Lung (tissue), 12 donors: ENCODE data around the gene CABLES2. TPM values are rescaled to one million over a fixed set of nuclear protein-coding genes. Genes with fewer than 3 reads are reported as not detected.

Experiments
- ATAC-seq: fragments of 200-7000 bp; cut with Tn5 transposase; one replicate; pipeline ENCODE4 v1.9.1; 2020; ENCODE audit warnings: moderate number of reproducible peaks; ENCODE audit not compliant: insufficient read depth, low FRiP score
- DNase-seq, 3 donors: peaks; one replicate each; pipeline ENCODE4 v3.0.0-alpha.2; 2013 to 2017
- H3K27ac ChIP-seq, 2 donors: one replicate each; pipeline ENCODE4 v1.5.1; 2013; ENCODE audit warnings: mild to moderate bottlenecking in 2 of 2, moderate library complexity in 2 of 2, control low read depth in 1 of 2, inconsistent platforms in 1 of 2, low read depth in 1 of 2, low read length in 1 of 2
- H3K27me3 ChIP-seq, 3 donors: one replicate each; pipeline ENCODE4 v1.5.1; 2013; ENCODE audit warnings: low read length in 2 of 3; ENCODE audit not compliant: control insufficient read depth in 3 of 3, insufficient read depth in 3 of 3
- H3K36me3 ChIP-seq, 4 donors: one replicate each; pipeline ENCODE4 v1.5.1; 2013; ENCODE audit warnings: low read length in 4 of 4, mild to moderate bottlenecking in 1 of 4, moderate library complexity in 1 of 4; ENCODE audit not compliant: control insufficient read depth in 4 of 4, insufficient read depth in 4 of 4
- H3K4me1 ChIP-seq, 5 donors: one replicate each; pipeline ENCODE4 v1.5.1; 2013; ENCODE audit warnings: low read length in 5 of 5, mild to moderate bottlenecking in 2 of 5, moderate library complexity in 1 of 5; ENCODE audit not compliant: control insufficient read depth in 5 of 5, insufficient read depth in 5 of 5
- H3K4me3 ChIP-seq: one replicate; pipeline ENCODE4 v1.5.1; 2013; ENCODE audit warnings: mild to moderate bottlenecking, control low read depth, moderate library complexity
- H3K9ac ChIP-seq, 2 donors: one replicate each; pipeline ENCODE4 v1.5.1; 2013; ENCODE audit warnings: low read length in 2 of 2, control low read depth in 1 of 2; ENCODE audit not compliant: insufficient read depth in 1 of 2
- H3K9me3 ChIP-seq, 4 donors: one replicate each; pipeline ENCODE4 v1.5.1; 2013; ENCODE audit warnings: low read length in 3 of 4, mild to moderate bottlenecking in 1 of 4, moderate library complexity in 1 of 4; ENCODE audit not compliant: control insufficient read depth in 4 of 4, insufficient read depth in 3 of 4
- WGBS, 2 donors: extraction: QIAGEN DNeasy Blood & Tissue Kit; methylation state at CpG; one replicate each; pipeline ENCODE4 v1.1.7; 2013; 5-methylcytosine and 5-hydroxymethylcytosine counted together
- polyA plus RNA-seq, 2 donors: library from polyadenylated mRNA; stranded (reverse); fragments of 200-250 nt; gene quantifications; one replicate each; pipeline ENCODE4 v1.2.1, GENCODE V29; 2013
- total RNA-seq, 2 donors: library from RNA; depleted of rRNA in 1 of 2; stranded (reverse); fragments of >200 nt in 1 of 2; gene quantifications; one replicate each; pipeline ENCODE4 v1.2.1, GENCODE V29; 2014 to 2021
- TF ChIP-seq, protein P1 (sequence below): IDR thresholded peaks from 2 replicates; pipeline ENCODE4 v1.5.1; 2012; ENCODE audit warnings: mild to moderate bottlenecking; ENCODE audit errors: control extremely low read depth, extremely low read depth
- donor health status: control.
- donor health status: control.
- donor health status: Bipolar disorder and iron deficiency.
- donor health status: healthy.
- donor health status: DM: yes; HTN: yes; CAD: no.

CABLES2 gene
- total and polyA plus RNA-seq, 4 donors = 1.9 to 4.4 (median 3.6) TPM

DNA sequence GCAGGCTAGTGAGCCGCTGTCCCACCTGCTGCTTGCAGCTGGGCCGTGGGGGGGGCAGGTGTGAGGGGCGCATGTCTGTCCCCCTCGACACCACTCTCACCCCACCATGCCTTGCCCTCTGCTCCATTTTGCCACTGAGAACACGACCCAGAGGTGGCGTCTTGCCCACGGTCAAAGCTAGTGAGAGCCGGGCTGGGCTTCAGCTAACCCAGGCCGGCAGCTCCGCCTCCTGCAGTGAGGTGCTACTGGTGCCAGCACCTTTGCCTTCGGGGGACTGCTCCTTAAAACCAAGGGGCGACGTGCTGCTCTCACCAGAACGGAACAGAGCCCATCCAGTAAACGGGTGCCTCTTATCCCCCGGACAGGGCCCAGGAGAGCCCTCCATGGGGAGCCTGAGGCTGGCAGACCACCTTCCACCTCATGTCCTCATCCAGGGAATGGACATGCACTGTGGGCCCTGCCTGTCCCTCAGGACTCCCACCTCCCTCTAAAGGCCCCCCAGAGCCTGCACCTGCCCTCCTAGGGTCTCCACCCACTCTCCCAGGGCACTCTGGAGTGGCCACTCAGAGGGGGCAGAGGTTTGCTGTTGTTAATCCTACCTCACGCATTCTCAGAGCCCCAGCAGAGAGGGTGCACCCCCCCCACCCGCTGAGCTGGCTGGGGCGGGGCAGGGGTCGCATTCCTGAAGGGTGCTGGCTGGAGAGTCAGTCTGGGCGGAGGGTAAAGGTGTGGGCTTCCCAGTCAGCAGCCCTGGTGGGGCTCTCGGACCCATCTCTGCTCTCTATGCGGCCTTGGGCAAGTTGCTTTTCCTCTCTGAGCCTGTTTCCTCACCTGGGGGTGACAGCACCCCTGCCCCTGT is 17.4 kb upstream of the CABLES2 start:
- DNase-seq (no peak), ATAC-seq (no peak)
- TF ChIP-seq, protein P1, sequence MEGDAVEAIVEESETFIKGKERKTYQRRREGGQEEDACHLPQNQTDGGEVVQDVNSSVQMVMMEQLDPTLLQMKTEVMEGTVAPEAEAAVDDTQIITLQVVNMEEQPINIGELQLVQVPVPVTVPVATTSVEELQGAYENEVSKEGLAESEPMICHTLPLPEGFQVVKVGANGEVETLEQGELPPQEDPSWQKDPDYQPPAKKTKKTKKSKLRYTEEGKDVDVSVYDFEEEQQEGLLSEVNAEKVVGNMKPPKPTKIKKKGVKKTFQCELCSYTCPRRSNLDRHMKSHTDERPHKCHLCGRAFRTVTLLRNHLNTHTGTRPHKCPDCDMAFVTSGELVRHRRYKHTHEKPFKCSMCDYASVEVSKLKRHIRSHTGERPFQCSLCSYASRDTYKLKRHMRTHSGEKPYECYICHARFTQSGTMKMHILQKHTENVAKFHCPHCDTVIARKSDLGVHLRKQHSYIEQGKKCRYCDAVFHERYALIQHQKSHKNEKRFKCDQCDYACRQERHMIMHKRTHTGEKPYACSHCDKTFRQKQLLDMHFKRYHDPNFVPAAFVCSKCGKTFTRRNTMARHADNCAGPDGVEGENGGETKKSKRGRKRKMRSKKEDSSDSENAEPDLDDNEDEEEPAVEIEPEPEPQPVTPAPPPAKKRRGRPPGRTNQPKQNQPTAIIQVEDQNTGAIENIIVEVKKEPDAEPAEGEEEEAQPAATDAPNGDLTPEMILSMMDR = no peak
- 62 to 73% methylated on average over 22 to 23 of the region's 23 CpGs for WGBS, 2 donors
- Histone ChIP-seq H3K4me3 (no peak overlapping the region), H3K4me1 (peaks cover 0 to 36% (median 8%) of the 10 kb centered on the region in 5 donors), H3K27ac (no peak overlapping the region), H3K9ac (no peak overlapping the region), H3K36me3 (no peaks in the 10 kb centered on the region), H3K9me3 (no peaks in the 10 kb centered on the region), H3K27me3 (no peaks in the 10 kb centered on the region)

DNA sequence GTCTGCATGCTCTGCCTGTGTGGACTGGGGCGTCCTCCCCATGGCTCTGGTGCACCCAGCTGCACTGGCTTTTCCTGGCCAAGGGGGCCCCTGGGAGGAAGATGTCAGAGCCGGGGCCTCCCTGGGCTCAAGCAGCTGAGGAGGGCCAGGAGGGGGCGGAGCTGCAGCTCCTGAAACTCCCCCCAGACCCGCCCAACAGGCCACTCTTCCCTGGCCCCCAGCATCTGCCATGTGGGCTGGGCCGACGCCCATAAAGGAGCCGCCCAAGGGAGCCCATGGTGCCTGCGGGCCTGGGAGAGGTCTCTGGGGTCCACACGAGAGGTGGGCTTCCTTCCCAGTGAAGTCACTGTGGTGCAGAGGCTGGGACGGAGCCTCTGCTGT is 16.2 kb upstream of the CABLES2 start:
- TF ChIP-seq, protein P1 = no peak
- DNase-seq = no peak
- no peaks in the 10 kb centered on the region for H3K36me3 ChIP-seq
- no peaks in the 10 kb centered on the region for H3K9me3 ChIP-seq
- H3K4me3 ChIP-seq = no peak overlapping the region
- no peaks in the 10 kb centered on the region for H3K27me3 ChIP-seq
- no peak for ATAC-seq
- no peak overlapping the region for H3K9ac ChIP-seq
- H3K27ac ChIP-seq = no peak overlapping the region
- WGBS, 2 donors = 47 to 64% methylated on average over 10 of the region's 10 CpGs
- peaks cover 0 to 25% (median 4%) of the 10 kb centered on the region in 5 donors for H3K4me1 ChIP-seq

DNA sequence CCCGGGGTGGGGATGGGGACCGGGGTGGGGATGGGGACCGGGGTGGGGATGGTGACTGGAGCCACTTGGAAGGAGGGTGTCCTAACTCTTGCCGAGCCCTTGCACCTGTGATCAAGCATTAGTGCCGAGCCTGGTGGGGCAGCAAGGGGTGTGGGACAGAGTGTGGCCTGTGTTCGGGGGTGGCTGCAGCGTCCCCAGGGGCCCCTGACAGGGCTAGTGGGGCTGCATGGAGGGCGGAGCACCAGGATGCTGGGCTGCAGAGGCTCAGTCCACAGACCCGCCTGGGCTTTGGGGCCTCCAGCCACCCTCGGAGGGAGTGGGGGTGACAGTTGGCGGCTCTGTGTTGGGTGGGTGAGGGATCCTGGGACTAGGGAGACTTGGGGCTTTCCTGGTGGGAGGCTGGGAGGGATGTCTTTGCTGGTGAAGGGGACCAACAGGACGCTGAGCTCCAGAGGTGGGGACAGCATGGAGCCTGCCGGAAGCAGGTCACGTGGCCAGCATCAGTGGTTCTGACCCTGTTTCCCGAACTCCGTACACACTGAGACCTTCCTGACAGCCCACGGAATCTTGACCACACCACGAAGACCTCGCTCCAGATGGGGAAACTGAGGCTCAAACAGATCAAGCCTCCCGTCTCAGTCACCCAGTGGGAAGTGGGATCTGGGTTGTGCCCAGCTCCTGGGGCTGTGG is 15.7 kb upstream of the CABLES2 start:
- Histone ChIP-seq H3K9me3 (no peaks in the 10 kb centered on the region), H3K4me1 (peaks cover 0 to 19% (median 0%) of the 10 kb centered on the region in 5 donors), H3K27me3 (no peaks in the 10 kb centered on the region), H3K27ac (no peak overlapping the region), H3K4me3 (no peak overlapping the region), H3K36me3 (no peaks in the 10 kb centered on the region), H3K9ac (no peak overlapping the region)
- WGBS, 2 donors = 84% methylated on average over 19 to 20 of the region's 20 CpGs
- no peak for ATAC-seq
- TF ChIP-seq, protein P1 = no peak
- DNase-seq = no peak
